Fibroblast of upper back skin (primary cell): ENCODE results near the gene SMIM45.

Experiments
- DNase-seq: peaks from one replicate; pipeline ENCODE4 v3.0.0-alpha.2; 2013

The SMIM45 gene

DNA sequence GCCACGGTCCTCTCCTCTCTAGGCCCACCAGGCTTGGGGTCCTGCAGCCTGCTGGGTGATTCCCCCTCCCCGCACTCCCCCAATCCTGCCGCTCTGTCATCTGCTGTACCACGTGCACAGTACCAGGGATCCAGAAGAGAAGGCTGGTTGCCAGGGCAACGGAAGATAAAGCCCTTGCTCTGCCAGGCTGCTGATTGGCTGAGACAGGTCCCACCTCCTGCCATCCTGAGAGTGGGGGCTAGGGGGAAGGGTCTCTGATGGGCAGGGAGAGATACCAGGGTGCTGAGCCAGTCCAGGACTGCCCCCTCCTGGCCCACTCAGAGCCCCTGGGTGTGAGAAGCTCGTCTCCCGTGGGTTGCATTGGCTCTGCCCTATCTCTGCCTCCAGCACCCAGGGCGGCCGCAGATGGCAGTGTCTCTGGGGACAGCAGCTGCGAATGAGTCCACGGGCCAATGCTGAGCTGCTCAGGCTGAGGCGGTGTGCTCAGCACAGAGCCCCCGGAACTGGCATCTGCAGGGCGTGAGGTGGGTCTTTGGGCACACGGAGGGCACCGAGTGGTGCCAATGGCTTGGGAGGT, at the start of gene SMIM45:
Gene SMIM45 (plus strand): TSS at position 253 of the 577 bp plus-strand sequence.
- no peak for DNase-seq

DNA sequence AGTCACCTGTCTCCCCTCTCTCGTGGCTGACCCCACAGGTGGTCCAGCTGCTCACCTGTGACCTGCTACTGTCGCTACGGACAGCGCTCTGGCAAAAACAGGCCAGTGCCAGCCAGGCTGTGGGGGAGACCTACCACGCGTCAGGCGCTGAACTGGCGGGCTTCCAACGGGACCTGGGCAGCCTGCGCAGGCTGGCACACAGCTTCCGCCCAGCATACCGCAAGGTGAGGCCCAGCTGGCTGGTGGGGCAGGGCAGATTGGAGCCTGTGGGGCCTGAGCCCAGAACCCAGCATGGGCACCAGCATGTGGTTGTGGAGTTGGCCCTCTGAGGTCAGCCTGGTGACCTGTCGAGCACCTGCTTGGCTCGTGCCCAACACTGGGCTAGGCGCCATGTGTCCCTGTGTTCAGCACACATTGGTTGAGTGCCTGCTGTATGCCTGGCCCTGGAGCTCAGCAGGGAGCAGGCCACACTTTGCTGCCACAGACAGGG, 49.0 kb upstream of the SMIM45 start:
- no peak for DNase-seq

DNA sequence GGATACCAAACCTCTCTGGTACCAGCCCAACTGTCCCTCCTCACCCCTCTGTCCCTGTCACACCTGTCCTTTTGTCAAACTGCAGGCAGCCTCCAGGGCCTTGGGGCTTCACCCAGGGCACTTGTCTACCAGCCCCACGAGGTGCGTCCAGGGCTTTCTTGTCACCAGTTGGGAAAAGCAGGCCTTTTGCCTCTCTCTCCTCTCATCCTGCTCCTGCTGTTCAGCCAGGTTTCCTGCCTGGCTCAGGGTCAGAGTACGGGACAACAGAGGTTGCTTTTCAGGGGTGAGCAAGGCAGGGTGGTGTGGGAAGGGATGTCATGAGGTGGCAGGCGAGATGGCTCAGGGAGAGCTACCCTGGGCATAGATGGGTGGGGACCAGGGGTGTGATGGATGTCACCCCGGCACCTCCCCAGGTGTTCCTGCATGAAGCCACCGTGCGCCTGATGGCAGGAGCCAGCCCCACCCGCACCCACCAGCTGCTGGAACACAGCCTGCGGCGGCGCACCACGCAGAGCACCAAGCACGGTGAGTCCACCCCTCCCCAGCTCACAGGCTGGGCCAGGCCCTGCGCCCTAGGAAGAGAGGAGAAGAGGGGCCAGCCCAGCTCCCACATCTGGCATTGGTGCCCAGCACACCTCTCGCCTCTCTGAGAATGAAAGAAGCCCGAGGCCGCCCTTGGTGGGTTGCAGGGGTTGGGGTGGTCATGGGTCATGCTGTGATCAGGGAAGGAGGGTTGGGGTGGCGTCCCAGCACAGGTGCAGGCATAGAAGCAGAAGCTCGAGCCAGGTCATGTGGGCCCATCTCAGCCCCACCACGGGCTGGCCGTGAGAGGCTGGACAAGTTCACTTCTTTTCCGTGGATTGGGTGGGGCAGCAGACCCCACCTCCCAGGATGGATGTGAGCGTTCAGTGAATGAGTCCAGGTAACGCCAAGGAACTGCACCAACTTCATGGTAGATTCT, 47.2 kb upstream of the SMIM45 start:
- DNase-seq, result no peak

DNA sequence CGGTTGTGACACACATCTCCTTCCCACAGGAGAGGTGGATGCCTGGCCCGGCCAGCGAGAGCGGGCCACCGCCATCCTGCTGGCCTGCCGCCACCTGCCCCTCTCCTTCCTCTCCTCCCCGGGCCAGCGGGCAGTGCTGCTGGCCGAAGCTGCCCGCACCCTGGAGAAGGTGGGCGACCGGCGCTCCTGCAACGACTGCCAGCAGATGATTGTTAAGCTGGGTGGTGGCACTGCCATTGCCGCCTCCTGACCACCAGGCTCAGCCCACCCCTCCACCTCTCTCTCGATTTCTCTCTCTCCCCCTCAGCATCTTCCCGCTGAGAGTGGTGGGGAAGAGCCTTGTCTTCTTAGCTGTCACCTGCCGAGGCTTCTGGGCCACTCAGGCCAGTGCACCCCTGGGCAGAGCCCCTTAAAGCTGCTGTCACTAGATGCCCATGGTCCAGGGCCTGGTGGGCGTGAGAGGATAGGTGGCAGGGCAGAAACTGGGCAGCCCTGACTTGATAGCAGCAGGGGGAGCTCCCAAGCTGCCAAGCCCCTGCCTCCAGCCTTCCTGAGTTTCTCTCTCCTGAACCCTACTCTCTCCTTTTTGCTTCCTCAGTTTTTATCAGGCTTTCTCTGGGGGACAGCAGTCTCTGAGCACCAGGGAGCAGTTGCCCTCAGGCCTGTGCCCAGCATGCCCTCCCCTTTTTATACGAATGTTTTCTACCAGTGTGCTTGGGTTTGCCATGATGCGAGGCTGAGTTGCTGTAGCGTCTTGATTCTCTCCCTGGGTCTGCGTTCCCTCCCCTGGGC, 46.3 kb upstream of the SMIM45 start:
- DNase-seq, result no peak

DNA sequence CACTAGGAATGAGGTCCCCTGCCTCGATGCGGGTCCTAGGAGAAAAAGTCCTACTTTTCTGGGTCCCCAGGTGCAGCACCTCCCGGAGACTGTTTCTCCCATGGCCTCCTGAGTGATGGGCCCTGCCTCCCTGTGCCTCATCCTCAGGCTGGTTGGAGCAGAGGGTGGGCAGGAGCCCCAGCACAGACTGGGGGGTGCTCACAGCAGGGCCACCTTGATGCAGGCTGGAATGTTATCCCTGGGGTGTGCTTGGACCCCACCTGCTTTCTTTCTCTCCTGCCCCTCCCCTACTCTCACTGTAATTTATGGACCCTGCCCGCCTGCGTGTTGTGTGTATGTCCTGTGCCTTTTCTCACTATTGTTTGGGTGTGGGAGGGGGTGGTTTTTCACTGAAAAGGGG, 45.1 kb upstream of the SMIM45 start:
- DNase-seq, result no peak

DNA sequence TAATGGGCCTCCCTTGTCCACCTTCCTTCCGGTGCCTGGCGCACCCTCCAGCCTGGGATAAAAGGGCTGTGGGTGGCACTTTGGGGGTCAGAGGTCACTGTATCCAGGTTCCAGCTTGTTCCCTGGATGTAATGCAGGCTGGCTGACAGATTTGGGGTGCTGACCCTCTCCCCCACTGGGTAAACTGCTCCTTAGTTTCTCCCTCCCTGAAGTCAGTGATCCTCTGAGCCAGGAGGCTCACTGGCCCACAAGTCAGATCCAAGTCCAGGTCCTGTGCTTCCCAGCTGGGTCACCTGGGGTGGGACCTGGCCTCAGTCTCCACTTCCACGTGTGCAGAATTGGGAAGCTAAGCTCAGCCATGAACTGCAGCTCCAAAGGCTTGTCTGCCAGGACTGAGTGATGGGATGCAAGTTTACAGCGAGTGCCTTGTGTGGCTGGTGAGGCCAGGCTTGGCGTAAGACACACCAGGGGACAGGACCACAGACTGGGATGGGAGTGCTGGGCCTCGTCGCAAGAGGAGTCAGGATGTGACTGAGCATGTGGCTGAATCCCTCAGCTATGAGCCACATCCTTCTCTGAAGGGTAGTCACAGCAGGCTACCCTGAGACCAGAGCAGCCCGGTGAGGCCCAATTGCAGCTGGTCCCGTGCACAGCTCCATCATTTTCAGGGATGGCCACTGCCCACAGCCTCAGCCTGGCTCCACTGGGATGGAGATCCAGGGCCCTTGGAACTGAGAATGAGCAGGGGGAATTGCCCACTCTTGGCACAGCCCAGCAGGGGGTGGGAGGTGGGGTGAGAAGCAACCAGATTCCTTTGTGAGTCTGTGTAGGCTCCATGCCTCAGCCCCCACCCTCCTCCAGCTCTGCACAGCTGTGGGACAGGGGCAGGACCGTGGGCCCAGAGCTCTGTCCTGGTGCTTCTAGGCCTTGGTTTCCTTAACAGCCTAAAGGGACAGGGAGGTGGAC, 44.2 kb upstream of the SMIM45 start:
- DNase-seq, result no peak

DNA sequence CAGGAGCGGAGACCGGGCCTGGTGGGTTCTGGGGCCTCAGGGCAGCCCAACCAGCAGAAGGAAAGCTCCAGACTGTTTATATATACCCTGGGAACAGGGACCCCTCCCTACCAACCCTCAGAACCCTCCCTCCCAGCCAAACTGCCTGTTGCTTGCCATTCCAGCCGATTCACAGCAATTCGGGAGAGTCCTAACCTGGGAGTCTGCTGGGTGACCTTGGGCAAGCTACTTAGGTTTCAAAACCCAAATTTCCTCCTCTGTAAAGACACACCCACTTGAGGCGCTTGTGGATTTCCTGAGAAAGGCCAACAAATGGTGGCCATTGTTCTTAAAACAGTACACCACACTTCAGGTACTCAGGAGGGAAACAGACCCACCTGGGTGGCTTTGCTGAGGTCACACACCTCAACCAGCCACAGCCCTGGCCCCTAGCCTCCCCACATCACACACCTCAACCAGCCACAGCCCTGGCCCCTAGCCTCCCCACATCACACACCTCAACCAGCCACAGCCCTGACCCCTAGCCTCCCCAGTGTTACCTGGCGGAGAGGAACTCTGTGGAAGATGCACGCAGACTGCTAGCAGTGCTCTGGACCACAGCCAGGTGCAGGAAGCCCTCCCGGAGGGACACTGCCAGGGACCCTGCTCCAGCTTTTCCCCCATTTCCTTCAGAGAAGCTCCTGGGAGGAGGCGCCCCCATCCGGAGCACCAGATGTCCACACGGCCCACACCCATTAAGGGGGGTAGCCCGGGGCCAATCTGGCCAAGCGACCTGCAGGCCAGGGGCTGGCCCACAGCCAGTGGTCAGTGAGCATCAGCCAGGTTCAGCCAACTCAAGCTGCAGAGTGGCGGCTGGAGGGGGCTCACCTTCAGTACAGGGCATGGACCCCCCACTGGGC, 43.3 kb upstream of the SMIM45 start:
- DNase-seq, result no peak

DNA sequence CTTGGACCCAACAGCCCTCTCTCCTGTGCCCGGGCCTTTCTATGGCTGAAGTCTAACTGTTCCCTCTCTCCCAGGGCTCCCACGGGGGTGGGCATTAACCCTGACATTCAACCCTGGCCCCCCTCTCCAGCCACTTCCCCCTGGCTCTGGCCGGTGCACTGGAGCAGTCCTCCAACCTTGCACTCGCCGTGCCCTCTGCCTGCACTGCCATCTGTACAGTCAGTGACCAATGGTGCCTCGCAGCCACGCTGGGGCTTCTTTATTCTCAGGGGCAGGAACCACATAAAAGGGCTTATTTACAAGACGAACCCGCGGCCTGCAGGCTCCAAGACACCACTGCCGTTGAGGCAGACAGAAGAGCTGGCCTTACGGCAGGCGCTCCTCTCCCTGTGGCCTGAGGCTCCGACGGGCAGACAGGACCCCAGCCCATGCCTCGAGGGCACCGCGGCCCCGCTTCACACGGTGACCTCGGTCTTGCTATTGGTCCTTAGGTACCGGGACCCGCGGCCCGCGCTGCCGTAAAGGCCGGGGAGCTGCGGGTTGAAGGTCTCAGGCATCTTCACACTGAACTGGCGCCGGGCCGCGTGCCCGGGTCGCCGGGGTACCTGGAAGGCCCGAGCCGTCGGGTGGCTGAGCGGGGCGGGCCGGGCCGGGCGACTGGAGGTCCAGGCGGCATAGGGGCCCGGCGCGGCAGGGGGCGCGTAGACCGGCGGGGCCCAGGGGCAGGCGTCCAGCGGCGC, 42.5 kb upstream of the SMIM45 start:
- DNase-seq, result no peak

DNA sequence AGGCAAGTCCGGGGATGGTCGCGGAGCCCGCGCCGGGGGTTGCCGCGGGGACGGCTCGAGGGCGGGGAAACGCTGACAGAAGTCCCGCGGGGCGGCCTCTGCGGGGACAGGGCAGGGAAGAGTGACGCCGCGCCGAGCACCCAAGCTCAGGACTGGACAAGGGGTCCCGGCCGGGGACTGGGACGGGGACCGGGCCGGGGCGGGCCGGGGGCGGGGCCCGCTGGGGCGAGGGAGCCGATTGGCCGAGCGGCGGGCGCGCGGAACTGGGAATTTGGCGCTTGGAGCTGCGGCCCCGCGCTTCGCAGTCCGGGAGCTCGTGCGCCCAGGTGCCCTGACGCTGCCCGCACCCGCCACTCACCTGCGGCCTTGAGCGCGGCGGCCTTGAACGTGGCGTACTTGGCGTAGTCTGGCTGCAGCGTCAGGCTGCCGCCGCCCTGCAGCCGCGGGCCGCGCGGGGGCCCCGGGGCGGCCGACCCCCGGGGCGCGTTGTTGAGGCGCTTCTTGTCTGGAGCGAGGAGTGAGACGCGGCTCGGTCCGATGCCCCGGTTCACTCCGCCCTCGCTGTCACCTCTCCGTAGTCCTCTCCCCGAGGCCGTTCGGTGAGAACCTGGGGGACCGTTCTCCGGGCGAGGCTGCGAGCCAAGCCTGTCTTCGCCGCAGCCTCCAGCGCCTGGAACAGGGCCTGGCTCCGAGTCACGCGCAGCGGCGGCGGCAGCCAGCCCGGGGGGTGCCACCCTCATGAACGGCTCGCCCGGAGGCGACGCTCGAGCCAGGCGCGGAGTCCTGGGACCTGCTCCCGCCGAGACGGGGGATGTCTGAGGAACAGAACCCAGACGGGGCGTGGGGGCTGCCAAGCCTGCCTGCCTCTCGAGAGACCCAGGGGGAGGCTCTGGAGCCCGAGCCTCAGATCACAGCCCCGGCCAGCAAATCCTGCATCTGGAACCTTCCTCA, 41.6 kb upstream of the SMIM45 start:
- DNase-seq, result no peak

DNA sequence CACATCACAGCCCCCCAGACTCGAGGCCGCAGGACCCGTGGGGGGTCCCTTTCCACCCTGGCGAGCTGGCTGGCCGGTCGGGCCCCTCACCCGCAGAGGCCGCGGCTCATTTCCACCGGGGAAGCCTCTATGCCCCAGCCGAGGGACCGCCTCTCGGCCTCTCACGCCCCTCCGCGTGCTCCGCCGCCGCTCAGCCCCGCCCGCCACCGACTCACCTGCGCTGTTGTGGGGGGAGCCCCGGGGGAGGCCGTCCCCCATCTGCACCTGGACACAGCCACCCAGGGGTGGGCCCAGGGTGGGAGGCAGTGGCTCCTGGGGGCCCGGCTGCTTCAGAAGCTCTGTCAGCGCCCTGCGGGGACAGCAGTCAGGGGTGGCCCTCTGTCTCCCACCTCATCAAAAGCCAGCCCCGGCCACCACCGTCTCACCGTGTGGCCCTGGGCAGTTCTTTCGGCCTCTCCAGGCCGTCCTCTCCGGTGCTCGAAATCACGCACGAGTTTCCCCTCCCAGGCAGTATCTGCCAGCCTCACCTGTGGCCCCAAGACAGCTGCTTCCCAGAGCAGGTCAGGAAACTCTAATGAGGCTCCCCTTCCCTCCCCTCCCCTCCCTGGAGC, 40.8 kb upstream of the SMIM45 start:
- no peak for DNase-seq

DNA sequence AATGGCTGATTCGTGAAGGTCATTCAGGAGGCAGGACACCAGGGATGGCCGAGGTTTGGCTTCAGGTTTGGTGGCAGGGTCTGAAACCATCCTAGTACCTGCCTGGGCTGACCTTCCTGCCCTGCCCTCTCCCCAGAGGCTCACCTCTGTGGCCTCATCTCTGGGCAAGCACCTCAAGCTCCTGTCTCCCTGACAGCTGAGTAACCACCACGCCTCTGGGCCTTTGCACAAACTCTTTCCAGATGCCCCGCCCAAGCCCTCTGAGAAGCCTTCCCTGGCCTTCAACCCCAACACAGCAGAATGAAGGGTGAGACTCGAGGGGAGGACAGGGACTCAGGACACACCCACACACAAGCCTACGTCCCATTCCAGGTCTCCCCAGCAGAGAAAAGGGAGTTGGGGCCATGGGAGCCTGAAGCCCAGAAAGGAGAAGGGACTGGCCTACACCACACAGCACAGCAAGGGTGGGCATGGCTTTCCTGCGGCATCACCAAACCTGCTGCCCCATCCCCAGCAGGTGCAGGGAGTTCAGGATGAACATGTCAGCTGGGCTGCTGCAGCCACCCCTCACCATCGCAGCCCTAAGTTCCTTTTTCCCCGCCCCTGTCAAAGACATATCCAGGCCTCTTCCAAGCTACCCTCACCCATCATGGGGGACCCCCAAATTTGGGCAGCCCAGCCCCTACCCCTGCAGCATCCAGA, 39.5 kb upstream of the SMIM45 start:
- no peak for DNase-seq

DNA sequence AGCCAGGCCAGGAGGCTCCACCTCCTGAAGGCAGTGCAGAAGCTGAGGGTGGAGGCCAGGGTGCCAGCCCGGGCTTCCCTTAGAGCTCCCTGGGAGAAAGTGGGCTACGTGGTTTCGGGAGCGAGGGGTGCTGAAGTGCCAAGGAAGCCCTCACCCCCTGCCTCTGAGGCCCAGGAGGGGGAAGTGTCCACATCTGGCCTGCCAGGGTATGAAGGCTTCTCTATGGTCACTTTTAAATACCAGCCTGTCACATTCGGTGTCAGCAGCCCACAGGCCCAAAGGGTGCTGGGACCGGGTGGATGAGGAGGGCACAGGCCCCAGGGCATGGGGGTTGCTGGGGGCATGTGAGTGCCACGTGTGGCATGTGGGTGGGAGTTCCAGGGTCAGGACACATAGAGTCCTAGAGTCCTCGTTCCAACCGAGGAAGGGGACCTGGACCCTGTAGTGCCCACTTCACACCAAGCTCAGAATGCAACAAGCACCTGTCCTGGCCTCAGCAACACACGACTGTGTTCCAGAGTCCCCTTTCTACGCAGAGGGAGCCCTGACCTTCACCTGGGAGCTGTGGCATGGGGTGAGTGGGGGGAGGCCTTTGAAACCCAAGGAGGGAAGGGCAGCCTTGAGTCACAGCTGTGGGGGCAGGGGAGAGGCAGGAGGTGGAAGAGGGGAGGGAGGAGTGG, 38.8 kb upstream of the SMIM45 start:
- DNase-seq, result no peak

DNA sequence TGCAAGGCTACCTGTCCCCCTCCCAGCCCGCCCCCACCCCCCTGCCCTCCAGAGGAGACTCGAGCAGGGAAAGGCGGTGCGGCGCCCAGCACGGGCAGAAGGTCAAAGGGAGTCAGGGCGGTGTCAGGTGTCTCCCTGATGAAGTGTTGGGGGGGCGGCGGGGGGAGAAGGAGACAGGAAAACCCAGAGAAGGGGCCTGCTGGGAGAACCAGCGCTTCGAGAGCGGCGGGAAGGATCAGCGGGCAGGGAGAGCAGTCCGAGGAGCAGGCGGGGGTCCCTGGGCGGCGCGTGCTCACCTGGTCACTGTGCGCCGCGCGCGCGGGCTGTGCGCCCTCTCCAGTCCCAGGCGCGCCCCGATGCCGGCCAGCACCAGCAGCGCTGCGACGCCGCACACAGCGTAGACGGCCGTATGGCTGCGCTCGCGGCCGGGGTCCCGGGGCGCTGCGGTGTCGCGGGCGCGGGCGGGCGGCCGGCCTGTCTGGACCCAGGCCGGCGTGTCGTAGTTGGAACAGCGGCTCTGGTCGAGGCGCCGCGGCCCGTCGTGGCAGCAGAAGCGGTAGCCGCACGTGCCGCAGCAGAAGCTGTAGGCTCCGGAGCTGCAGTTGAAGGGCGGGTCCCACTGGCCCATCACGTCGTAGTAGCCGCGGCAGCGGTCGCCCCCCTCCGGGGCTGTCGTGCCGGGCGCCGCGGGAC, 38.0 kb upstream of the SMIM45 start:
- no peak for DNase-seq

DNA sequence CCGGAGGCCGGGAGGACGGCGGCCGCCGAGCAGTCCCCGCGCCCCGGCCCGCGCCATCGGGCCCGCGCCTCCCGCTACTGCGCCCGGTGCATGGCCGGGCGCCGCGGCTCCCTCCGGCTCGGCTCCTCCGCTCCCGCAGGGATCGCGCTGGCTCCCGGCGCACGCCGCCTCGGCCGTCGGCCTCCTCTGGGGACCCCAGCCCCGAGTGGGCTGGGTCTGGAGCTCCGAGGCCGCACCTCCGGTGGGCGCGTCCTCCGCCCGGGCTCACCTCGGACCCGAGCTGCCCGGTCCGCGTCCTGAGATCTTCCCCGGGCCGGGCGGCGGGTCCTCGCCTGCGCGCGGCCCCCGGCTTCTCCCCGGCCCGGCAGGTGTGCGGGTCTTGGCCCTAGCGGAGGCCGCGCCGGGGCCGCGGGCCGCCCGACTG, 37.3 kb upstream of the SMIM45 start:
- no peak for DNase-seq

DNA sequence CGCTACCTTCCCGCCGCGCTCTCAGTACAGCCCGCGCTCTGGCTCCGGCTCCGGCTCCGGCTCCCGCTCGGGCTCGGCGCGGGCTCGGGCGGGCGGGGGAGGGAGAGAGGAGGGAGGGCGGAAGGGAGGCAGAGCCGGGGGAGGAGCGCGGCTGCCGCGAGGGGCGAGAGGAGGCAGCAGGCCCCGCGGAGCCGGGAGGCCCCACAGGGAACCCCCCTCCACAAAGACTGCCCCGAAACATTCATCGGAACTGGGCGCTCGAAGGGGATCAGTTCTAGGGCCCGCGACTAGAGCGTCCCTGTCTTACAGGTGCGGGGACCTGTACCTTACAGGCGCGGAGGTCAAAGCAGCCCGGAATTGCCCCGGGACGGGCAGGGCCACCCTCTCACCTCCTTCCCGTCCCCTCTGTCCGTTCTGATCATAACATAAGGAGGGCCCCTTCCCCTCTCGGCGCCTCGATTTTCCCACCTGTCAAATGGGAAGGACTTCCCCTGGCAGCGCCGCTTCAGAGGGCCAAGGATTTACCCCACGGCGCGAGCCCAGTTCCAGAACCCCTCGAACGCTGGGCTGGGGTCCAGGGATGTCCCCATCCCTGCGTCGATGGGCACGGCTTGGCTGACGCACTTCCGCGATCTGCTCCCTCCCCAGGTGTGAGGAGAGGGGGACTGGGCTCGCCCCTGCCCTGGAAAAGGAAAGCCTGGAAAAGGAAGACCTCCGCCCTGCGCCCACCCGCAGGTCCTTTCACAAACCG, 36.7 kb upstream of the SMIM45 start, which contains the start of gene SHISA8:
Gene SHISA8 (minus strand): TSS at position 40 of the 751 bp plus-strand sequence. CDS start 407 bp downstream, outside the sequence.
- peak; percentile 17 for DNase-seq
